Left ventricle myocardium inferior (tissue), 1 donor: ENCODE measurements around the gene CDK1. TPM values are rescaled to one million over a fixed set of nuclear protein-coding genes. Genes with fewer than 3 reads are reported as not detected.
A peak's percentile ranks its signal among the peaks of the same experiment; 100 is the strongest.

ENCODE experiments used
- DNase-seq: peaks from one replicate; pipeline ENCODE4 v3.0.0-alpha.2; 2020
- H3K27ac ChIP-seq: fragments of 200-600 bp; replicated peaks from 2 replicates; pipeline ENCODE4 v1.8.0; 2021
- H3K27me3 ChIP-seq: fragments of 200-600 bp; 2 replicates; pipeline ENCODE4 v1.8.0; 2021; ENCODE audit warnings: low read depth
- H3K36me3 ChIP-seq: fragments of 200-600 bp; 2 replicates; pipeline ENCODE4 v1.8.0; 2021
- H3K4me1 ChIP-seq: fragments of 200-600 bp; 2 replicates; pipeline ENCODE4 v1.8.0; 2021
- H3K4me3 ChIP-seq: fragments of 200-600 bp; 2 replicates; pipeline ENCODE4 v1.8.0; 2021; ENCODE audit warnings: mild to moderate bottlenecking, moderate library complexity
- H3K9me3 ChIP-seq: fragments of 200-600 bp; replicated peaks from 2 replicates; pipeline ENCODE4 v1.8.0; 2021
- intact Hi-C: fragments of 100-400 bp; cut with micrococcal nuclease; formaldehyde crosslinking; loops from one replicate; pipeline ENCODE4 v1.11.0; 2022
- total RNA-seq: library from RNA; stranded (reverse); fragmentation: NEBNext Ultra II Directional; extraction: Animal tissue kit (Norgen Biotek cat#: 25700); gene quantifications from one replicate; pipeline ENCODE4 v1.2.1, GENCODE V29; 2021
- TF ChIP-seq, protein P1 (sequence below): fragments of 200-600 bp; IDR thresholded peaks from 2 replicates; pipeline ENCODE4 v1.8.0; 2021; ENCODE audit warnings: antibody characterized with exemption, mild to moderate bottlenecking, borderline replicate concordance
- donor health status: DM: no; HTN: yes; CAD: no; lungs with severe emphysema.

CDK1 gene
- total RNA-seq, 1 donor from 2014 or later, result 1.5 TPM

DNA sequence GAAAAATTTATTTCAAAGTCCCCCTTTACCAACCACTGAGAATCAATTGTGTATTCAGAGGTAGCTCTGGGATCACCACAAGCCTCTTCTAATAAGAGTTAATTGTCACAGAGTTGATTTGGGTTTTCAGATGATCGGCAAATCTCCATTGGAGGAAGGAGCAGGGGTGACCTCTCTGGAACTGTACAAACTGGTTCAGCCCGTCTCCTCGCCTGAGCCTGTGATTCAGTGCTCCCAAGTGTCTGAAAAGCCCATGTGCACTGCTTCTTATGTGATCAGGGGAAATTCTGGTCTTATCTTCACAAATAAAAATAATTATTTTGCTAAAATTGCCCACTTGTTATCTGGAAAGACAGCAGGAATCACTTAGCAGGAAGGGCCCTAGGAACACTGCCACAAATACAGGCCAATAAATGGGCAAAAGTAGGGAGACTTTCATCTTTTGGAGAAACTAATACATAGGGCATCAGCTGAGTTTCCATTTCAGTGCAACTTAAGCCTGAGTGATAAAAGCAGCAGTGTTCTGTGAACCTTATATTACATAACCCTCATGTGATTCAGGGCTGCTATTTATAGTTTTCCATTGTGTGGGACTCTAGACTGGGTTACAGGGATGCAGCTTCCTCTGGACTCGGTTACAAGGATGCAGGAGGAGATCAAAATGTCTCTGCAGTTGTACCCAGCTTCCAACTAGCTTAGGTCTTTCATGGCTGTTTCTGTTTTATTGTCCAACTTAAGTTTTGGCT lies 32.3 kb downstream of the CDK1 start:
- H3K27me3 ChIP-seq, result no peaks in the 10 kb centered on the region
- H3K4me1 ChIP-seq, result peaks cover 17% of the 10 kb centered on the region
- H3K27ac ChIP-seq, result peak overlapping the region; percentile 85
- intact Hi-C loops, result loop anchor here (5.0 kb wide), 1 partner anchor 477 kb away; no protein-coding TSS in a partner anchor
- TF ChIP-seq, protein P1, sequence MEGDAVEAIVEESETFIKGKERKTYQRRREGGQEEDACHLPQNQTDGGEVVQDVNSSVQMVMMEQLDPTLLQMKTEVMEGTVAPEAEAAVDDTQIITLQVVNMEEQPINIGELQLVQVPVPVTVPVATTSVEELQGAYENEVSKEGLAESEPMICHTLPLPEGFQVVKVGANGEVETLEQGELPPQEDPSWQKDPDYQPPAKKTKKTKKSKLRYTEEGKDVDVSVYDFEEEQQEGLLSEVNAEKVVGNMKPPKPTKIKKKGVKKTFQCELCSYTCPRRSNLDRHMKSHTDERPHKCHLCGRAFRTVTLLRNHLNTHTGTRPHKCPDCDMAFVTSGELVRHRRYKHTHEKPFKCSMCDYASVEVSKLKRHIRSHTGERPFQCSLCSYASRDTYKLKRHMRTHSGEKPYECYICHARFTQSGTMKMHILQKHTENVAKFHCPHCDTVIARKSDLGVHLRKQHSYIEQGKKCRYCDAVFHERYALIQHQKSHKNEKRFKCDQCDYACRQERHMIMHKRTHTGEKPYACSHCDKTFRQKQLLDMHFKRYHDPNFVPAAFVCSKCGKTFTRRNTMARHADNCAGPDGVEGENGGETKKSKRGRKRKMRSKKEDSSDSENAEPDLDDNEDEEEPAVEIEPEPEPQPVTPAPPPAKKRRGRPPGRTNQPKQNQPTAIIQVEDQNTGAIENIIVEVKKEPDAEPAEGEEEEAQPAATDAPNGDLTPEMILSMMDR, result no peak
- H3K9me3 ChIP-seq, result no peaks in the 10 kb centered on the region
- no peak overlapping the region for H3K4me3 ChIP-seq
- DNase-seq, result no peak
- no peaks in the 10 kb centered on the region for H3K36me3 ChIP-seq

DNA sequence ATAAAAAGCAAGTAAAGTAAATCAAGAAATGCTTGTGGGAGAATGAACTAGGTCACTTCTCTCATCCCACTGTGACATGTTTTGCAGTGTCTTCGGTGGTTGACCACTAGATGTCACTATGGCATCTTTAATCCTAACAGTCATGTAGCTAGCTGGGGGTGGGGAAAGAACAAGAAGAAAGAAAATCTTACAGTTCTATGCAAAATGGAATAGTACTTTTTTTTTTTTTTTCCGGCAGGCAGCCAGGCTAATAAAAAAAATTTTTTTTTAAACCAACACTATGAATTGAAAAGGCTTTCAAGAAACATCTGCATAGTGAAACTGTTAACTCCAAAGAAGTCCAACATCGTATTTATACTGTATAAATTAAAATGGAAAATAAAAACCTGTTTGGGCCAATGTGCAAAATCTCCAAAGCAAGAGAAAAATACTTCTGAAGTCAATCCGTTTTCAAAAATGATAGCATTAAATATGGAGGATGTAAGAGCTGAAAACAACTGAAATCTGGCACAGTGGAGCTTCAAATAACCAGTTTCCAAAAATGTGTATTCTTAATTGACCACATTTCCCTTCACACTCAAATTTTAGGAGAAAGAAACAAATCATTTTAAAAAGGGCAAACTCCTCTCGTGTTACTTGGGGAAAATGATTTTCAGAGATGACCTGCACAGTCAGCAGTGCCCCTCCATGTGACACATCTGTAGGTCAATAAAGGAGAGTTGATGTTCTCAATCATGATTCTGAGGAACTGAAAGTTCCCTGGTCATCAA lies 38.5 kb downstream of the CDK1 start:
- Histone ChIP-seq H3K27me3 (no peaks in the 10 kb centered on the region), H3K4me3 (peak overlapping the region; percentile 5), H3K27ac (peak overlapping the region; percentile 18), H3K4me1 (peaks cover 30% of the 10 kb centered on the region), H3K36me3 (no peaks in the 10 kb centered on the region), H3K9me3 (no peaks in the 10 kb centered on the region)
- DNase-seq, result no peak
- intact Hi-C loops, result loop anchor here (5.0 kb wide), 1 partner anchor 145 kb away; no protein-coding TSS in a partner anchor
- TF ChIP-seq, protein P1, result peak; percentile 89

DNA sequence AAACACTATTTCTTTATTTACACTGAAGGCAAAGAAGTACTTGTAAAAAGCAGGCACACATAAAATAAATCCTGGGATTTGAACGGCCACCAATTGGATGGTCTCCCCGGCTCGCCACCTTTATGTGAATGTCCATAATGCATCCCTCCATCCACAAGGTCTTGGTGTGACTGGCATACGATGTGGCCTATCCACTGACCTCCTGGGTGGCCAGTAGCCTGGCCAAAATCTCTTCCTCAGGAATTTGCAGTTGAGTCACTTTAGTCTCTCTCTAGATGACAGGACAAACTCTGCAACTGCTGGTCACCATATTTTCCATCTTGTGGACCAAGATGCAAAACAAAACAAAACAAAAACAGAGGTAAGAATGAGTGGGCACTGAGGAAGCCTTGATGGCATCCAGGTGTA lies 39.1 kb downstream of the CDK1 start:
- TF ChIP-seq, protein P1, result no peak
- Histone ChIP-seq H3K4me1 (peaks cover 30% of the 10 kb centered on the region), H3K36me3 (no peaks in the 10 kb centered on the region), H3K27ac (peak overlapping the region; percentile 18), H3K4me3 (no peak overlapping the region), H3K9me3 (no peaks in the 10 kb centered on the region), H3K27me3 (no peaks in the 10 kb centered on the region)
- intact Hi-C loops, result loop anchor here (5.0 kb wide), 1 partner anchor 145 kb away; no protein-coding TSS in a partner anchor
- DNase-seq, result no peak

DNA sequence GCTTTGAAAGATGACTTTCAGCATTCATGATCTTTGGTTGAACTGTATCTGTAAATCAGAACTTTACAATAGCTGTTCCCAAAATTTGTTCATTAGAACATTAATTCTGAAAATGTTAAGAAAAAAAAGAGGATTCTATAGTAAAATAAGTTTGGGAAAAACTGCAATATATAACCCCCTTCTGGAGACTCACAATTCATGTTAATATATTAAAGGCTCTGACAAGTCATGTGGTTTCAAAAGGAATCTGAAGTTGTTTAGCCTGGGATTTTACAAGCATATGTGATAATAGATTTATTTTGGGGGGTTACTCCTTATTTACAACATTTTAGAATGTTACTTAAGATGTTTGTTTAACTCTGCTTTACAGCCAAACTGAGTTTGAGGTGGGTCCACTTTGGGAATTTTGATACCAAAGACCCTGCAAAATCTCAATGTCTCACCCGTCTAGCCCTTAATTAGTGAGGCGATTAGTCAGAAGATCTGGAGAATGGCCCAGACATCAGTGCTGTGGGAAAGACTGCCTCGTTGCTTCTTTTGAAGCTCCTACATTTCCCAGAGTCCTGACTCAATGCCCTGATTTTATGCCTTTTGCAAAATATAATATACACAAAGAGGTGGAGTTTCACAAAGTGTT lies 40.0 kb downstream of the CDK1 start:
- TF ChIP-seq, protein P1, result no peak
- no peak overlapping the region for H3K27ac ChIP-seq

DNA sequence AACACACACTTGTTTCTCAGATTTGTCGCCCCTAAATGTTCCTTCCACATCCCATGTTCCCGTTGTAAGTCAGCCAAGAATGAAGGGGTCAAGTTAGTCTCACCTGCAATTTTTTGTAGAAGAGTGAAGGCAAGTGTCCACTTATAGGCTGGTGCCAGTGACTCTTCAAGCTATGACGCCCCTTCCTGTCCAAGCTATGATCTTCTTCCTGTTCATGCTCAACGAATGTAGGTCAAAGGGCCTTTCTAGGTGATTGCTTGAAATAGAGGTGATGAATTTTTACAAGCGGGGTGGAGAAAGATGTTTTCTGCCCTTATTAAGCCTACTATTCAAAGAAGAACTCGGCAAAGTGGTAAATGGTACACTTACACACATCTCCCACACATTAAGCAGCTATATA lies 41.0 kb downstream of the CDK1 start:
- DNase-seq, result no peak
- H3K27ac ChIP-seq, result no peak overlapping the region
- H3K36me3 ChIP-seq, result no peaks in the 10 kb centered on the region
- TF ChIP-seq, protein P1, result no peak
- no peak overlapping the region for H3K4me3 ChIP-seq
- no peaks in the 10 kb centered on the region for H3K27me3 ChIP-seq
- intact Hi-C loops, result loop anchor here (5.0 kb wide), 1 partner anchor 143 kb away; no protein-coding TSS in a partner anchor
- H3K4me1 ChIP-seq, result peaks cover 30% of the 10 kb centered on the region
- H3K9me3 ChIP-seq, result no peaks in the 10 kb centered on the region

More for the DNA sequence above, 40.0 kb downstream of the CDK1 start:
- H3K4me3 ChIP-seq, result no peak overlapping the region
- intact Hi-C loops, result loop anchor here (5.0 kb wide), 1 partner anchor 144 kb away; no protein-coding TSS in a partner anchor
- no peaks in the 10 kb centered on the region for H3K27me3 ChIP-seq
- no peaks in the 10 kb centered on the region for H3K9me3 ChIP-seq
- peaks cover 30% of the 10 kb centered on the region for H3K4me1 ChIP-seq
- DNase-seq, result no peak
- no peaks in the 10 kb centered on the region for H3K36me3 ChIP-seq
